RKO (cell line): ENCODE measurements around the gene ARHGEF18.
A peak's percentile ranks its signal among the peaks of the same experiment; 100 is the strongest.
"Not testable (repeated sequence)": the region's sequence is repeated elsewhere in the genome, so short reads cannot be mapped to it uniquely, and the experiment has no call there.

Source experiments
- DNase-seq: peaks from one replicate; pipeline ENCODE4 v3.0.0-alpha.2; 2016; ENCODE audit warnings: low spot score

Gene ARHGEF18

GRCh38 chr19:7346997-7347396, 1.7 kb upstream of the ARHGEF18 start:
- not testable (repeated sequence) for DNase-seq

- no peak for DNase-seq
Measured at GRCh38 chr19:7349231-7349591, 474 bp downstream of the ARHGEF18 start.

GRCh38 chr19:7349961-7350711, 1.4 kb downstream of the ARHGEF18 start:
- DNase-seq = no peak

- DNase-seq = no peak
Measured at GRCh38 chr19:7351861-7352260, 3.1 kb downstream of the ARHGEF18 start.

- DNase-seq = no peak
Measured at GRCh38 chr19:7355151-7355820, 6.5 kb downstream of the ARHGEF18 start.

DNA sequence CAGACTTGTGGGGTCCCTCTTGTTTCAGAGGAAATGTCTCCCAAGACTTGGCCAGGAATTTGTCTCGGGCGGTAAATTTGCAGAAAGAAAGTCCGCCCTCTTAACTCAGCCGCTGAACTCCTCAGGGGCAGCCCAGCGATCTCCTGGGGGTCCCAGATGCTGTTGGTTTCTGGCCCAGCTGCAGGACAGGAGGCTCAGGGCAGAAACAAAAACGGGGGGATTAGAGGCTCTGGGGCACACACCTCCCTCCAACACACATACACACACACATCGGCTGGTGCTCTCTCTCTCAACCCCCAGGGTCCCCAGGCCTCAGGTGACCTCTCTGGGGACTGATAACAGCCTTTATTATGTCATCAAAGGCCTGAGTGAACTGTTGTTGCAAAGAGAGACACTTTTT, 7.1 kb downstream of the ARHGEF18 start:
- DNase-seq = no peak

GRCh38 chr19:7356899-7357627, 8.3 kb downstream of the ARHGEF18 start:
- no peak for DNase-seq

DNA sequence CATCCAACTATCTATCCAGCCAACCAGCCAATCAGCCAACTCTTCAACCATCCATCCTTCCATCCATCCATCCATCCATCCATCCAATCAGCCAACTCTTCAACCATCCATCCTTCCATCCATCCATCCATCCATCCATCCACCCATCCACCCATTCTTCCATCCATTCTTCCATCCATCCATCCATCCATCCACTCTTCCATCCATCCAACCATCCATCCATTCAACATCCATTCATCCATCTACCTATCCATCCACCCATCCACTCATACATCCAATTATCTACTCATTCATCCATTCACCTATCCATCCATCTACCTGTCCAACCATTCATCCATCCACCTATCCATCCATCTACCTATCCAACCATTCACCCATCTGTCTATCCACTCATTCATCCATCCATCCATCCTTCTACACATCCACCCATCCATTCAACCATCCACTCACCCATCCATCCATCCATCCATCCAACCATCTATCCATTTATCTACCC, 9.4 kb downstream of the ARHGEF18 start:
- DNase-seq = no peak

- no peak for DNase-seq
Measured at GRCh38 chr19:7360393-7360984, 11.8 kb downstream of the ARHGEF18 start.

GRCh38 chr19:7363225-7363624, 14.5 kb downstream of the ARHGEF18 start:
- DNase-seq = no peak

DNA sequence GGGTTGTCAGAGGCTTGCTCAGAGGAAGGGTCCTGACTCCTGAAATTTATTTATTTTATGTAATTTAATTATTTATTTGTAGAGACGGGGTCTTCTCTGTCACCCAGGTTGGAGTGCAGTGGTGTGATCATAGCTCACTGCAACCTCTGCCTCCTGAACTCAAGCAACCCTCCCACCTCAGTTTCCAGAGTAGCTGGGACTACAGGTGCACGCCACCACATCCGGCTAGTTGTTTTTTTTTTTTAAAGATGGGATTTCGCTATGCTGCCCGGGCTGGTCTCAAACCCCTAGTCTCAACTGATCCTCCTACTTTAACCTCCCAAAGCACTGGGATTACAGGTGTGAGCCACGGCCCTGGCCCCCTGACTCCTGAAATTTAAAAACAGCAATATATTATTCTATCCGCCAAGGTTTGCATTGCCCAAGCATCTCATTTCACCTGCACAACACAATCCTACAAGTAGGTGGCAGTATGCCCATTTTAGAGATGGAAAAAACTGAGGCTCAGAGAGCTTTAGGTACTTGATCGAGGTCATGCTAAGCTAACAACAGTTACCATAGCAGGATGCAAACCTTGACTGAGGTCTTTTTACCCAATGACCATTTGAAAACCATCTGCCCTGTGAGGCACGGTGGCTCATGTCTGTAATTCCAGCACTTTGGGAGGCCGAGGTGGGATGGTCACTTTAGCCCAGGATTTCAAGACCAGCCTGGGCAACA, 18.1 kb downstream of the ARHGEF18 start:
- peak; percentile 75 for DNase-seq

GRCh38 chr19:7368456-7368855, 19.7 kb downstream of the ARHGEF18 start:
- no peak for DNase-seq

- peak; percentile 59 for DNase-seq
Measured at GRCh38 chr19:7368866-7369265, 20.1 kb downstream of the ARHGEF18 start.

- no peak for DNase-seq
Measured at GRCh38 chr19:7370546-7370945, 21.8 kb downstream of the ARHGEF18 start.

DNA sequence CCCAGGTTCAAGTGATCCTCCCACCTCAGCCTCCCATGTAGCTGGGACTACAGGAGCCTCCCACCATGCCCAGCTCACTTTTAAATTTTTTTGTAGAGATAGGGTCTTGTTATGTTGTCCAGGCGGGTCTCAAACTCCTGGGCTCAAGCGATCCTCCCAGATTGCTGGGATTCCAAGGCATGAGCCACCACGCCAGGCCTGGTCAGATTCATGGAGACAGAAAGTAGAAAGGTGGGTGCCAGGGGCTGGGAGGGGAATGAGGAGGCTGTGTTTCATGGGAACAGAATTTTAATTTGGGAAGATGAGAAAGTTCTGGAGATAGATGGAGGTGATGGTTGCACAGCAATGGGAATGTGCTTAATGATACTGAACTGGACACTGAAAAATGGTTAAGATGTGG, 22.3 kb downstream of the ARHGEF18 start:
- DNase-seq = no peak

DNA sequence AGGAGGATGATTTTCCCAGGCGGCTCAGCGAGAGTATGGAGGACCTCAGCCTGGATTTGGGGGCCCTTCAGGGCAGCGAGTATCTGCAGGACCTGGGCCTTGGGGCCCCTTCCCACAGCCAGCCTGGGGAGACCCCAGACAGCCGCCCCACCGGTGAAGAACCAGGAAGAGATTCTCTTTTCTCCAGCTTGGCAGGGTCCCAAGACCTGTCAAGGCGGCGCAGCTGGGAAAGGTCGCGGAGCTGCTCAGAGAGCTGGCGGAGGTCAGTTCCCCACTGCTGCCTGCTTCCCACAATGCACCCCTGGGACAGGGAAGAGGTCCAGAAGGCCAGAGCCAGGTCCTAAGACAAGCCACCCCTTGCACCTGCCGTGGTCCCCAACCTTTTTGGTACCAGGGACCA, 24.1 kb downstream of the ARHGEF18 start:
- no peak for DNase-seq

GRCh38 chr19:7373862-7374261, 25.1 kb downstream of the ARHGEF18 start:
- DNase-seq = peak; percentile 55

DNA sequence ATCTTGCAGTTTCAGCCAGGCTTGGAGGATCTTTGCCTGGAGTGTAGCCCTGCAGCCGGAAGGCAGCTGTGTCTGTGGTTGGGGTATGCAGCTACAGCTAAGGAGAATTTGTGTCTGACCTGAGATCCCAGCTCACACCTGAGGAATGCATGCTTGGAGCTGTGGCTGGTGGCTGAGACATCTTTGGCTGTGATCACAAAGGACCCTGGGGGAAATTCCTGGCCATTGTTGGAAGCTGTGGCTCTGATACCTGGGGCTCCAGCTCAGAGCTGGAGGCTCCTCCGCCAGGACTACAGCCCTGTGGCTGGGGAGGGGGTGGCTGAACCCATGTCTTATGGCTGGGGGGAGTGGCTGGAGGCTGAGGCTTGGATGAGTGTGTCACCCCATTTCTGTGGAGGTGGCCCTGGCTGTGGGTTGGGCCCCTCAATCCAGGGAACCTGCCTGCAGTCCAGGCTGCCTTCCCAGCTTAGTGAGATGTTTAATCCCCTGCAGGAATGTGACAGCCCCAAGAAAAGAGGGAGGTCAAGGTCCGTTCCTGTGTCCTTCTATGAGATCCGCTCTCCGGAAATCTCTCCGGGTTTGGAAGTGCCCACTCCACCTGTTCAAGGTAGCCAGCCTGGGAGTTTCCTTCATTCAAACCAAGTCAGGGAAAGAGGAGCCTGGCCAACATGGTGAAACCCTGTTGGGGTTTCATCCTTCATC, 27.6 kb downstream of the ARHGEF18 start:
- no peak for DNase-seq

- no peak for DNase-seq
Measured at GRCh38 chr19:7377196-7377595, 28.5 kb downstream of the ARHGEF18 start.

DNA sequence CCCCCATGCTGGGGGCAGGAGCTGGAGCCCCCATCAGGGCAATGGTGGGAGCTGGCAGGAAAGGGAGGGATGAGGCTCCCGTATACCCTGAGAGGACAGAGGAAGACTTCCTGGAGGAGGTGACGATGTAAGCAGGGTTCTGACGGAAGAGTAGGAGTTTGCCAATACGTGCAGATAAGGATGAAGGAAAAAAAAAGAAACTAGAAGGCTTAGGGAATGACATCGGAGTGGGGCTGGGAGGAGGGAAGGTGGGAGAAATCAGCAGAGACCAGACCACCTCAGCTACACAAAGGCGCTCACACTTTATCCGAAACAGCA, 32.3 kb downstream of the ARHGEF18 start:
- DNase-seq = no peak

GRCh38 chr19:7382694-7383093, 34.0 kb downstream of the ARHGEF18 start:
- DNase-seq = no peak
